Activated naive CD4-positive, alpha-beta T cell treated with Interleukin-2 at 50 U/mL for 16 hours (primary cell): Measurements from ENCODE around the gene IL1R2.
"Not testable (repeated sequence)": the region's sequence is repeated elsewhere in the genome, so short reads cannot be mapped to it uniquely, and the experiment has no call there.

Source experiments
- DNase-seq: peaks from one replicate; pipeline ENCODE4 v3.0.0-alpha.2; 2020

Gene IL1R2

DNA sequence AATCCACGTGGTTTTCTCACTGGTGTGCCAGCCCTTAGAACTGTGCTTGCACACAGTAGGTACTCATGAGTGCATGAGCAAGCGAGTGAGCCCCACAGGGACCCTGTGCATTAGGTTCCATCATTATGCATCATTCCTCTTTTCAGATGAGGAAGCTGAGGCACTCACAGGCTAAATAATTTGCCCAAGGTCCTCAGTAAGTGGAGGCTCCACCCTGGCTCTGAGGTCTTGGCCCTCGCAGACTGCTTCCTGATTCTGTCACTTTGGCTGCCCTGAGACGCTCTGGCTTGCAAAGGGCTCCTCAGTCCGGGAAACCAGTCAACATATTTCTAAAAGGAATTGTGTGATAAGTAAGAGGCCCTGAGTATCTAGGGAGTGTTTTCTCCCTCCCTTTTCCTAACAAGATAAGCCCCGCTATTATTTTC, 71.7 kb downstream of the IL1R2 start:
- DNase-seq, result no peak

DNA sequence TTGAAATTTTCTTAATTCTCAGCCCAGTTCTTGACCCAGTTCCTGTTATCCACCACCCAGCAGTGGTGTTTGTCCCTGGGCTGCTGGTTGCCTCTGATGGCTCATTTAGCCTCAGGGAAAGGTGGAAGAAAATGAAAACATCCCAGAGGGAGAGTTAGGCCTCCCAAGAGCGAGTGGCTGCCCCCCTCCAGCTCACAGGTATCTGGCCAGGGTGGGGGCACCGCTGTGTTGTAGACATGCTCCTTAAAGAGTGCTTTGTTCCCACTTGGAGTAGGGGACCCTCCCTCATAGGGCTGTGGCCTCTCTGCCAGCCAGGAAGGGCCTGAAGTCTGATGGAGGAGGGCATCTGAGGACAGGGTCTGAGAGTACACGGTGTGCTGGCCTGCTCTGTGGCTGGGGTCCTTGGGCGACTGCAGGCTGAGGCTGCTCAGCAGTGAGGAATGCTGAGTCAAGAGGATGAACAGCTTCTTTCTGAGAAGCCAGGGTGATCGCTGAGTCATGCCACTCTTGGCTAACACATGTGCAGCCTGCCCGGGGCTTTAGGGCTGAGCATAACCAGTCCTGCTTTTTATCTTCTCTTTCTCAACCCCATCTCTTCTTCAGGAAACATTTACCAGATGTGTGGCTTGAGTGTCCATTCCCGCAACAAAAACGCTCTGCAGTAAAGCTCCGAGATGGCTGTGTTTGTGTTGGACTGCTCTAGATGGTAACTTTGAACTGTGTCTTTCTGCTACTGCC, 72.3 kb downstream of the IL1R2 start:
- peak; percentile 54 for DNase-seq

GRCh38 chr2:102064679-102065674, 73.2 kb downstream of the IL1R2 start:
- no peak for DNase-seq

GRCh38 chr2:102065675-102066252, 74.0 kb downstream of the IL1R2 start:
- no peak for DNase-seq

GRCh38 chr2:102066554-102066953, 74.8 kb downstream of the IL1R2 start:
- no peak for DNase-seq

DNA sequence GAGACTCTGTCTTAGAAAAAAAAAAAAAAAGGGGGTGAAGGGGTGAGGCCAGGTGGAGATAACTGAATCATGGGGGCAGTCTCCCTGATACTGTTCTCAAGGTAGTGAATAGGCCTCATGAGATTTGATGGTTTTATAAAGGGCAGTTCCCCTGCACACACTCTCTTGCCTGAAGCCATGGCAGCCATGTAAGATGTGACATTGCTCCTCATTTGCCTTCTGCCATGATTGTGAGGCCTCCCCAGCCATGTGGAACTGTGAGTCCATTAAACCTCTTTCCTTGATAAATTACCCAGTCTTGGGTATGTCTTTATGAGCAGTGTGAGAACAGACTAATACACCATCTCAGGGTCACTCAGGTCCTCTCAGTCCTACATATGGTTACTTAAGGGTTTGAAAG, 76.4 kb downstream of the IL1R2 start:
- DNase-seq, result not testable (repeated sequence)

DNA sequence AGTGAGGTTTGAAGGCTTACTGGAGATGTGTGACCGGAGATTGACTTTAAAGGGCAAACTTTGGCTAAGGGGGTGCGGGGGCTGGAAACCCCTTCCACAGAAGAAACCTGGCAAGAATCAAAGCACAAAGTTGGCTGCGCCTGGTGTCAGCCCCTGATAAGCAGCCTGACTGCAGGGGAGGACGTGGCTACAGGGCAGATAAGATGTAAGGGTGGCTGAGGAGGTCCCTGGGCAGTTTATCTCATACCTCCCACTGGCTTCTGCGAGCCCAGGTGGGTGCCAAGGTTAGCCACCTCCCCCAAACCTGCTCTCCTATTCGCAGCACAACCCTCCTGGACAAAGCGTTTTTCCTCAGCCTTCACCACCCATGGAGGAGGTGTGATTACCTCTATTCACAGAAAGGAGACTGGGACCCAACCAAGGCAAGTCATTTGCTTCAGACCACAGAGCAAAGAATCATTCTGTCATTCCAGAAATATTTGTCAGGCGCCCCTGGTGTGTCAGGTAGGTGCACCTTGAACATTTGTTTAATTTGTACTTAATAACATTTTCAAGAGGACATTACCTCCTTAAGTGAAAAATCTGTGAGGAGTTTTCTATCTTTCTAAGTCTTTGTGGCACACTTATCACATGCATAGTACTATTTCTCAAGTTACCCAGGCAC, 77.7 kb downstream of the IL1R2 start:
- DNase-seq, result no peak

- no peak for DNase-seq
Measured at GRCh38 chr2:102070058-102070642, 78.4 kb downstream of the IL1R2 start.

DNA sequence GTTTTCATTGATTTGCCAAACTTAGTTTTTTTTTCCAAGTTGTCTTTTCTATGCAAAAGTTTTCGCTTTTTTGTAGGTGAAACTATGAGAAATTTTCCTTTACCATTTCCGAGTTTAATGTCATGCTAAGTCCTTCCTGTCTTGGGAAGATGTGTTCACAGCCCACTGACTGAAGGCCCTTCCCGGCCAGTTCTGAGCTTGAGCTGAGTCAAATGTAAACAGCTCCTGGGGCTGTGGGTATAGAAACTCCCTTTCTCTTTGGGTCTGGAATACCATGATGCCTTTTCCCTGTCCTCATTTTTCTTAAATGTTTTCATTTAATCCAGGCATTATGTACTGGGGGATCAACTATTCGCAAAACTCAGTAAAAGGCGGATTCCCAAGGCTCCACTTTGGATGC, 81.0 kb downstream of the IL1R2 start:
- DNase-seq, result no peak

- no peak for DNase-seq
Measured at GRCh38 chr2:102073168-102073724, 81.5 kb downstream of the IL1R2 start.

- DNase-seq, result no peak
Measured at GRCh38 chr2:102074152-102074783, 82.5 kb downstream of the IL1R2 start.

DNA sequence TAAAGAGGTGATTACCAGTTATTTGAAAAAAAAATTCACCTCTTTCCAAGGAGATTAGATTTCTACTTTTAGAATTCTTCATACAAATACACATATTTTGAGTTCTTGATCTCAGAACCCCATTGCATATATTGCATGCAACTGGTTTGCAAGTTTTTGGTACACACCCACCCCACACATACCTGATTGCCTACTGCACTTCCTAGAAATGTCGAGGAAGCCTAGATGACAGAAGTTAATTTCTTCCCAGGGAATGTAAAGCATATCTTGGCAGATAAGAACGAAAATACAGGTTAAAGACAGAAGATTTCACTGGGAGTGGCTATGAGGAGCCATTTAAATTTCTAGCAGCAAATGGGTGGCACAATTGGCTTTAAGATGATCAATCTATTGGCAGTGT, 83.7 kb downstream of the IL1R2 start:
- DNase-seq, result no peak

GRCh38 chr2:102076512-102076911, 84.8 kb downstream of the IL1R2 start:
- no peak for DNase-seq
